ENCODE data around the gene ZFX. TPM values are rescaled to one million over a fixed set of nuclear protein-coding genes. Genes with fewer than 3 reads are reported as not detected.
A peak's percentile ranks its signal among the peaks of the same experiment; 100 is the strongest.

ZFX gene
- total RNA-seq, 1 experiment from 2014 or later = 66.8 TPM

GRCh38 chrX:24215272-24215671 lies 65.7 kb downstream of the ZFX start:
- Histone ChIP-seq H4K20me1 (ENCODE audit: control insufficient read depth, insufficient read depth, insufficient read length) (no peaks in the 10 kb centered on the region), H3K4ac (ENCODE audit: low read depth, low read length) (no peak overlapping the region), H3K79me1 (ENCODE audit: insufficient read depth, low read depth, low read length, poor library complexity, severe bottlenecking) (no peaks in the 10 kb centered on the region), H3K4me1 (ENCODE audit: insufficient read depth, low read length) (peaks cover 4% of the 10 kb centered on the region; the same call in 1 of the 2 replicates), H2BK12ac (ENCODE audit: insufficient read length, low read depth, low read length) (no peak overlapping the region), H3K4me2 (ENCODE audit: insufficient read depth, insufficient read length, low read length) (no peak overlapping the region), H3K27me3 (ENCODE audit: insufficient read depth, low read length) (no peaks in the 10 kb centered on the region), H2AK5ac (ENCODE audit: insufficient read length, low read length) (no peak overlapping the region), H4K8ac (replicated peaks; ENCODE audit: insufficient read length, low read depth, low read length) (no peak overlapping the region), H3K18ac (ENCODE audit: insufficient read length, low read depth, low read length) (no peak overlapping the region), H4K91ac (ENCODE audit: insufficient read length, low read depth, low read length) (no peak overlapping the region), H2BK15ac (ENCODE audit: low read depth, low read length) (no peak overlapping the region), H3K9ac (ENCODE audit: extremely low read depth, insufficient read length, low read length) (no peak overlapping the region), H3K14ac (ENCODE audit: insufficient read depth, low read length) (no peak overlapping the region), H3K23ac (ENCODE audit: insufficient read length, low read depth, low read length) (no peak overlapping the region), H3K56ac (ENCODE audit: insufficient read length, low read depth, low read length) (no peak overlapping the region), H2AFZ (ENCODE audit: low read length) (no peak overlapping the region), H2BK20ac (ENCODE audit: low read depth, low read length, poor library complexity, severe bottlenecking) (no peak overlapping the region), H3K9me3 (ENCODE audit: control insufficient read depth, low read depth, low read length) (no peaks in the 10 kb centered on the region), H2BK120ac (ENCODE audit: low read depth, low read length, poor library complexity, severe bottlenecking) (no peak overlapping the region), H3T11ph (ENCODE audit: low read length) (no peak overlapping the region), H3K79me2 (ENCODE audit: insufficient read depth, low read length) (no peaks in the 10 kb centered on the region), H4K5ac (ENCODE audit: insufficient read length, low read depth, low read length) (no peak overlapping the region), H3K23me2 (ENCODE audit: insufficient read length, low read depth, low read length, poor library complexity, severe bottlenecking) (no peaks in the 10 kb centered on the region), H2BK5ac (ENCODE audit: insufficient read length, low read length) (no peak overlapping the region), H3K27ac (ENCODE audit: insufficient read length, low read depth, low read length) (no peak overlapping the region)
- TF ChIP-seq, protein P1, sequence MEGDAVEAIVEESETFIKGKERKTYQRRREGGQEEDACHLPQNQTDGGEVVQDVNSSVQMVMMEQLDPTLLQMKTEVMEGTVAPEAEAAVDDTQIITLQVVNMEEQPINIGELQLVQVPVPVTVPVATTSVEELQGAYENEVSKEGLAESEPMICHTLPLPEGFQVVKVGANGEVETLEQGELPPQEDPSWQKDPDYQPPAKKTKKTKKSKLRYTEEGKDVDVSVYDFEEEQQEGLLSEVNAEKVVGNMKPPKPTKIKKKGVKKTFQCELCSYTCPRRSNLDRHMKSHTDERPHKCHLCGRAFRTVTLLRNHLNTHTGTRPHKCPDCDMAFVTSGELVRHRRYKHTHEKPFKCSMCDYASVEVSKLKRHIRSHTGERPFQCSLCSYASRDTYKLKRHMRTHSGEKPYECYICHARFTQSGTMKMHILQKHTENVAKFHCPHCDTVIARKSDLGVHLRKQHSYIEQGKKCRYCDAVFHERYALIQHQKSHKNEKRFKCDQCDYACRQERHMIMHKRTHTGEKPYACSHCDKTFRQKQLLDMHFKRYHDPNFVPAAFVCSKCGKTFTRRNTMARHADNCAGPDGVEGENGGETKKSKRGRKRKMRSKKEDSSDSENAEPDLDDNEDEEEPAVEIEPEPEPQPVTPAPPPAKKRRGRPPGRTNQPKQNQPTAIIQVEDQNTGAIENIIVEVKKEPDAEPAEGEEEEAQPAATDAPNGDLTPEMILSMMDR (conservative IDR thresholded peaks at IDR 0.05) = no peak
- Mint-ChIP-seq H3K36me3 (ENCODE audit: insufficient read depth in 1 of 3, low read depth in 3 of 3) (peaks cover 7 to 28% (median 25%) of the 10 kb centered on the region in 3 experiments; a peak in 6 of 7 replicates), H3K4me1 (peaks cover 21 to 24% of the 10 kb centered on the region in 2 experiments), H3K27me3 (ENCODE audit: low read depth) (no peaks in the 10 kb centered on the region), H3K9me3 (no peaks in the 10 kb centered on the region), H3K4me3 (no peak overlapping the region), H3K27ac (peak overlapping the region in 2 of 3 experiments; percentile 40 to 59; a peak in 3 of 7 replicates)
- DNase-seq = no peak
- no CpG with 5 or more reads among the region's 2 CpGs for WGBS (ENCODE audit: extremely low coverage, insufficient read length, low lambda C conversion rate)
